ENCODE measurements around the gene MED29.
A peak's percentile ranks its signal among the peaks of the same experiment; 100 is the strongest.

DNA sequence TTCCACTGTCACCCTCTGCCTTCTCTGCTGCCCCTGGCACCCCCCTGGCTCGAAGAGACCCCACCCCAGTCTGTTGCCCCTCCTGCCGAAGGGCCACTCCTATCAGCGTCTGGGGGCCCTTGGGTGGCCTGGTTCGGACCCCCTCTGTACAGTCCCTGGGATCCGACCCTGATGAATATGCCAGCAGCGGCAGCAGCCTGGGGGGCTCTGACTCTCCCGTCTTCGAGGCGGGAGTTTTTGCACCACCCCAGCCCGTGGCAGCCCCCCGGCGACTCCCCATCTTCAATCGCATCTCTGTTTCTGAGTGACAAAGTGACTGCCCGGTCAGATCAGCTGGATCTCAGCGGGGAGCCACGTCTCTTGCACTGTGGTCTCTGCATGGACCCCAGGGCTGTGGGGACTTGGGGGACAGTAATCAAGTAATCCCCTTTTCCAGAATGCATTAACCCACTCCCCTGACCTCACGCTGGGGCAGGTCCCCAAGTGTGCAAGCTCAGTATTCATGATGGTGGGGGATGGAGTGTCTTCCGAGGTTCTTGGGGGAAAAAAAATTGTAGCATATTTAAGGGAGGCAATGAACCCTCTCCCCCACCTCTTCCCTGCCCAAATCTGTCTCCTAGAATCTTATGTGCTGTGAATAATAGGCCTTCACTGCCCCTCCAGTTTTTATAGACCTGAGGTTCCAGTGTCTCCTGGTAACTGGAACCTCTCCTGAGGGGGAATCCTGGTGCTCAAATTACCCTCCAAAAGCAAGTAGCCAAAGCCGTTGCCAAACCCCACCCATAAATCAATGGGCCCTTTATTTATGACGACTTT lies 17.4 kb downstream of the MED29 start:
- TF ChIP-seq, protein P1, sequence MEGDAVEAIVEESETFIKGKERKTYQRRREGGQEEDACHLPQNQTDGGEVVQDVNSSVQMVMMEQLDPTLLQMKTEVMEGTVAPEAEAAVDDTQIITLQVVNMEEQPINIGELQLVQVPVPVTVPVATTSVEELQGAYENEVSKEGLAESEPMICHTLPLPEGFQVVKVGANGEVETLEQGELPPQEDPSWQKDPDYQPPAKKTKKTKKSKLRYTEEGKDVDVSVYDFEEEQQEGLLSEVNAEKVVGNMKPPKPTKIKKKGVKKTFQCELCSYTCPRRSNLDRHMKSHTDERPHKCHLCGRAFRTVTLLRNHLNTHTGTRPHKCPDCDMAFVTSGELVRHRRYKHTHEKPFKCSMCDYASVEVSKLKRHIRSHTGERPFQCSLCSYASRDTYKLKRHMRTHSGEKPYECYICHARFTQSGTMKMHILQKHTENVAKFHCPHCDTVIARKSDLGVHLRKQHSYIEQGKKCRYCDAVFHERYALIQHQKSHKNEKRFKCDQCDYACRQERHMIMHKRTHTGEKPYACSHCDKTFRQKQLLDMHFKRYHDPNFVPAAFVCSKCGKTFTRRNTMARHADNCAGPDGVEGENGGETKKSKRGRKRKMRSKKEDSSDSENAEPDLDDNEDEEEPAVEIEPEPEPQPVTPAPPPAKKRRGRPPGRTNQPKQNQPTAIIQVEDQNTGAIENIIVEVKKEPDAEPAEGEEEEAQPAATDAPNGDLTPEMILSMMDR (IDR thresholded peaks at IDR 0.05), result no peak
- peak; percentile 55 for TF ChIP-seq POLR2A (IDR thresholded peaks at IDR 0.05)
